Ammon's horn (tissue), 1 donor: ENCODE measurements around the gene PRKCE.

ENCODE experiments used
- DNase-seq: peaks from one replicate; pipeline ENCODE4 v3.0.0-alpha.2; 2016; ENCODE audit warnings: low spot score

PRKCE gene

GRCh38 chr2:45651415-45652089 is at the start of gene PRKCE:
Gene PRKCE (plus strand): TSS chr2:45651675.
- peak; percentile 50 for DNase-seq

GRCh38 chr2:45602624-45603023 is 48.9 kb upstream of the PRKCE start:
- no peak for DNase-seq

- DNase-seq, result no peak
Measured at GRCh38 chr2:45605116-45605515, 46.4 kb upstream of the PRKCE start.

- DNase-seq, result no peak
Measured at GRCh38 chr2:45606796-45607195, 44.7 kb upstream of the PRKCE start.

GRCh38 chr2:45607701-45608100 is 43.8 kb upstream of the PRKCE start:
- DNase-seq, result no peak

- DNase-seq, result peak; percentile 82
Measured at GRCh38 chr2:45610281-45611019, 41.0 kb upstream of the PRKCE start.

GRCh38 chr2:45611020-45611859 is 40.2 kb upstream of the PRKCE start, which contains the start of gene SRBD1:
Gene SRBD1 (minus strand): TSS chr2:45611267. CDS start chr2:45605441, 5,826 bp downstream.
- DNase-seq, result peak; percentile 95

GRCh38 chr2:45612285-45612684 is 39.2 kb upstream of the PRKCE start:
- DNase-seq, result no peak

GRCh38 chr2:45612731-45613130 is 38.7 kb upstream of the PRKCE start:
- DNase-seq, result no peak

GRCh38 chr2:45614330-45614729 is 37.1 kb upstream of the PRKCE start:
- peak; percentile 18 for DNase-seq

- DNase-seq, result no peak
Measured at GRCh38 chr2:45614871-45615415, 36.5 kb upstream of the PRKCE start.

GRCh38 chr2:45616658-45617411 is 34.6 kb upstream of the PRKCE start:
- no peak for DNase-seq

GRCh38 chr2:45617496-45617895 is 34.0 kb upstream of the PRKCE start:
- no peak for DNase-seq

- DNase-seq, result no peak
Measured at GRCh38 chr2:45622336-45623075, 29.0 kb upstream of the PRKCE start.

- no peak for DNase-seq
Measured at GRCh38 chr2:45623098-45623497, 28.4 kb upstream of the PRKCE start.

GRCh38 chr2:45625824-45626223 is 25.7 kb upstream of the PRKCE start:
- no peak for DNase-seq

- no peak for DNase-seq
Measured at GRCh38 chr2:45626387-45627221, 24.9 kb upstream of the PRKCE start.

GRCh38 chr2:45627911-45628310 is 23.6 kb upstream of the PRKCE start:
- DNase-seq, result no peak

- no peak for DNase-seq
Measured at GRCh38 chr2:45629971-45630370, 21.5 kb upstream of the PRKCE start.

GRCh38 chr2:45631319-45631718 is 20.2 kb upstream of the PRKCE start:
- DNase-seq, result no peak
